Activated naive CD4-positive, alpha-beta T cell treated with anti-CD3 and anti-CD28 coated beads, Interleukin-2, amount 50 U/mL, for 24 hours (primary cell): Measurements from ENCODE around the gene PHPT1.
"Not testable (repeated sequence)": the region's sequence is repeated elsewhere in the genome, so short reads cannot be mapped to it uniquely, and the experiment has no call there.

Source experiments
- H3K27ac Mint-ChIP-seq: one replicate; pipeline ENCODE4 v1.8.0; 2021; ENCODE audit warnings: mild to moderate bottlenecking, mixed read lengths
- H3K27me3 Mint-ChIP-seq: one replicate; pipeline ENCODE4 v1.8.0; 2021; ENCODE audit warnings: mixed read lengths
- H3K36me3 Mint-ChIP-seq: one replicate; pipeline ENCODE4 v1.8.0; 2021; ENCODE audit warnings: mixed read lengths
- H3K4me1 Mint-ChIP-seq: one replicate; pipeline ENCODE4 v1.8.0; 2021; ENCODE audit warnings: mixed read lengths
- H3K4me3 Mint-ChIP-seq: one replicate; pipeline ENCODE4 v1.8.0; 2021; ENCODE audit warnings: mild to moderate bottlenecking, mixed read lengths
- H3K9me3 Mint-ChIP-seq: one replicate; pipeline ENCODE4 v1.8.0; 2021; ENCODE audit warnings: mixed read lengths

The PHPT1 gene

DNA sequence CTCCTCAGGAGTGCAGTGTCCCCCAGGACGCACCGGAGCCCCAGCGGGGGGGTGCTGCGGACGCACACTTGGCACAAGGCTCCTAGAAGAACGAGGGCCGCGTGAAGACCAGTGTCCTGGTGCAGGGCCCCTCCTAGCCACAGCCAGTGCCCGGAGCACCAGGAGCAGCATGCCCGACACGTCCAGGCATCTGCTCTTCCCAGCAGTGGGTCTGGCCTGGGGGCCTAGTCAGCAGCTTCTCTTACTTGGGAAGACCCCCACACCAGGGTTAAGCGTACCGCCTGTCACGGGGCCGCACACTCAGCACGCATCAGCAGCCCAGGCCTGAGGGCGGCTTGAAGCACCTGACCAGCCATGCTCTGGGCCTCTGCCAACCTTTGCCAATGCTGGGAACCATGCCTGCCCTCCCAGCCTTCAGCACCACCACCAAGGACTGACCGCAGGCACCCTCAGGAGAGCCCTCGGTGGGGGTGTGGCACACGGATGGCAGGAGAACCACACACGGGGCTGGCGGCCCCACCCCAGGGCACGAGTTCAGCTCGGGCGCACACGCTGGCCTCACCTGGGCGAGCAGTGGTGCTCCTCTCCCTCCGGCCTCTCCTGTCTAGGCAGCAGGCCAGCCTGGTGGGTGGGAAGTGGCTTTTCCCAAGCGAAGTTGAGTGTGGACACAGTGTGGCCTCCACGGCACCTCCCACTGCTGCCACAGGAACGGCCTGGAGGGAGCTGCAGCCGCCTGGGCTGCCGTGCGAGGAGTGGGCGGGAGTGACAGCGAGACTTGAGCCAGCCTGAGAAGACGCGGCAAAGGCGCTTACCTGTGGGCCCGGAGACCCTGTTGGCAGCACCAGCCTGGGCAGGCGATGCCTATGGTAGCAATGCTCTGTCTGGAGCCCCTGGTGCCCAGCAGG is 19.0 kb upstream of the PHPT1 start:
- Mint-ChIP-seq H3K4me1 (no peaks in the 10 kb centered on the region), H3K4me3 (no peak overlapping the region), H3K9me3 (no peaks in the 10 kb centered on the region), H3K36me3 (peaks cover 2% of the 10 kb centered on the region), H3K27ac (no peak overlapping the region), H3K27me3 (no peaks in the 10 kb centered on the region)

DNA sequence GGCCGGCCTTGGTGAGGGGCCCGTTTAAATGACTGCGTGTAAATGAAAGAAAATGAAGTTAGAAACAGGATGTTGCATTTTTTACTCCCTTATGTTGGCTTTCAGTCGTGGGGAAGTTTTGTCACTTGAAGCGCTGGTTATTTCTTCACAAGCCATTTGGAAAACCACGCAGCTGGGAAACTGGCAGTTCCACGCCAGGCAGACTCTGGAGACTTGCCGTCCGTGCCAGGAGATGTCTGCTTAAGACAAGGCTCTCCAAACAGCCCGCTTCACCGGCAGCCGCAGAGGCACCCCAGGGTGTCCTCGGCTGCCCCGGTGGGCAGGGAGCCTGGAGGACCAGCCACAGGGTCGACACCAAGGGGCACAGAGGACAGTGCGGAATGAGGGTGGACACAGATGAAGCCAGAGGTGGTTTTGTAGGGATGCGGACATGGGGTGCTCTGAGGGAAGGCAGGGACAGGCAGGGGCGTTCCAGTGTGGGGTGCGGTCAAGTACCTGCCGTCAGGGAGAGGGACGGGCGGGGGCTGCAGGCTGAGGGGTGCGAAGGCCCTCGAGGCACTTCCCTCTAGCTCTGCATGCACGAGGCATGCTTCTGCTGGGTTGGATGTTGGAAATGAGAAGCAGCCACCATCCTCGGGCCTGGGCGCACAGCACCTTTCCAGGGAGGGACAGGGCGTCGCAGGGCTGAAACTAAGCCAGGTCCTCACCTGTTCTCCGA is 18.0 kb upstream of the PHPT1 start:
- Mint-ChIP-seq H3K27ac (no peak overlapping the region), H3K4me1 (no peaks in the 10 kb centered on the region), H3K36me3 (peaks cover 2% of the 10 kb centered on the region), H3K27me3 (no peaks in the 10 kb centered on the region), H3K9me3 (no peaks in the 10 kb centered on the region), H3K4me3 (no peak overlapping the region)

DNA sequence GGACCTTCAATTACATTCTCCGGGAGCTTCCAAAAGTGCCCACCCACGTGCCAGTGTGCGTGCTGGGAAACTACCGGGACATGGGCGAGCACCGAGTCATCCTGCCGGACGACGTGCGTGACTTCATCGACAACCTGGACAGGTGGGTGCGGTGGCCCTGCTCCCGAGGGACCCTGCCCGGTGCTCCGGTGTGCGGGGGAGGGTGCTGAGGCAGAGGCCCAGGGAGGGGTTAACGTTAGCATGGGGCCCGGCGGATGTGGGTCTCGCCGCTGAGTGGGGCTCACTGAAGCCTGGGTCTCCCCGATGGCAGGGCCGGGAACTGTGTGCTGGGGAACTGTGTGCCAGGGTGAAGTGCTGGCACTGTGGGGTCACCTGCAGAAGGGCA is 17.5 kb upstream of the PHPT1 start:
- H3K4me1 Mint-ChIP-seq = no peaks in the 10 kb centered on the region
- H3K4me3 Mint-ChIP-seq = no peak overlapping the region
- no peak overlapping the region for H3K27ac Mint-ChIP-seq
- H3K36me3 Mint-ChIP-seq = peaks cover 2% of the 10 kb centered on the region
- H3K9me3 Mint-ChIP-seq = no peaks in the 10 kb centered on the region
- H3K27me3 Mint-ChIP-seq = no peaks in the 10 kb centered on the region

DNA sequence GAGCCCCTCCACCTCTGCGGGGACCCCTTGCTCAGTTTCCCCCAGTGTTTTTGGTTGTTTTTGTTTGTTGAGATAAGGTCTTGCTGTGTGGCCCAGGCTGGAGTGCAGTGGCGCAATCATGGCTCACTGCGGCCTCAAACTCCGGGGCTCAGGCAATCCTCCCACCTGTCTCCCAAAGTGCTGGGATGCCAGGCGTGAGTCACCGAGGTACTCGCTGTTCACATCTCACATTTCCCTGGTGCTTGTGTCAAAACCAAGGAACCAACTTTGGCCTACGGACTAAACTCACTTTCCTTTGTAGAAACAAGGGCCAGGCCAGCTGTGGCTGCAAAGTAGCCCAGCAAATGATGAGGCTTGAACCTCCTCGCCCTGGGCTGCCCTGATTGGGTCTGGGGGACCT is 16.6 kb upstream of the PHPT1 start:
- no peaks in the 10 kb centered on the region for H3K4me1 Mint-ChIP-seq
- no peaks in the 10 kb centered on the region for H3K9me3 Mint-ChIP-seq

DNA sequence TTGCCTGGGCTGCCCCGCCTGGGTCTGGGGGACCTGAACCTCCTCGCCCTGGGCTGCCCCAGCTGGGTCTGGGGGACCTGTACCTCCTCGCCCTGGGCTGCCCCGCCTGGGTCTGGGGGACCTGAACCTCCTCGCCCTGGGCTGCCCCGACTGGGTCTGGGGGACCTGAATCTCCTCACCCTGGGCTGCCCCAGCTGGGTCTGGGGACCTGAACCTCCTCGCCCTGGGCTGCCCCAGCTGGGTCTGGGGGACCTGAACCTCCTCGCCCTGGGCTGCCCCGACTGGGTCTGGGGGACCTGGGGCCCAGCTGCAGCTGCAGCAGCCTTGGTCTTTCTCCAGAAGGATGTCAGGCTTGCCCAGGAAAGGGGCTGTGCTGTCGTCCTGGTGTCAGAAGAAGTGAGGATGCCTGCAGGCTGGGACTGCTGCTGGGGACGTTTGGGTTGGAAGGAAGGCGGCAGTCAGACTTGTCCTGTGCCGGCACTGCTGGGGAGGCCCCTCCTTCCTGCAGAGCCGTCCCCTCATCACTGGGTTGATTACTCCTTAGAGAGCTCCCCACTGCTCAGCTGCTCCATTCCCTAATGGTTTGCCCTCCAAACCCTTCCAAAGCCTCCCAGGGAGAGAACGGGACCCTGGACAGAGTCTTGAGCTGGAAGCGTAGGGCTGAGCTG is 15.7 kb upstream of the PHPT1 start:
- not testable (repeated sequence) for H3K4me1 Mint-ChIP-seq, H3K36me3 Mint-ChIP-seq, H3K27me3 Mint-ChIP-seq, H3K9me3 Mint-ChIP-seq, H3K4me3 Mint-ChIP-seq, H3K27ac Mint-ChIP-seq

More for the DNA sequence above, 16.6 kb upstream of the PHPT1 start:
- no peak overlapping the region for H3K27ac Mint-ChIP-seq
- no peak overlapping the region for H3K4me3 Mint-ChIP-seq
- H3K36me3 Mint-ChIP-seq = peaks cover 2% of the 10 kb centered on the region
- H3K27me3 Mint-ChIP-seq = no peaks in the 10 kb centered on the region

DNA sequence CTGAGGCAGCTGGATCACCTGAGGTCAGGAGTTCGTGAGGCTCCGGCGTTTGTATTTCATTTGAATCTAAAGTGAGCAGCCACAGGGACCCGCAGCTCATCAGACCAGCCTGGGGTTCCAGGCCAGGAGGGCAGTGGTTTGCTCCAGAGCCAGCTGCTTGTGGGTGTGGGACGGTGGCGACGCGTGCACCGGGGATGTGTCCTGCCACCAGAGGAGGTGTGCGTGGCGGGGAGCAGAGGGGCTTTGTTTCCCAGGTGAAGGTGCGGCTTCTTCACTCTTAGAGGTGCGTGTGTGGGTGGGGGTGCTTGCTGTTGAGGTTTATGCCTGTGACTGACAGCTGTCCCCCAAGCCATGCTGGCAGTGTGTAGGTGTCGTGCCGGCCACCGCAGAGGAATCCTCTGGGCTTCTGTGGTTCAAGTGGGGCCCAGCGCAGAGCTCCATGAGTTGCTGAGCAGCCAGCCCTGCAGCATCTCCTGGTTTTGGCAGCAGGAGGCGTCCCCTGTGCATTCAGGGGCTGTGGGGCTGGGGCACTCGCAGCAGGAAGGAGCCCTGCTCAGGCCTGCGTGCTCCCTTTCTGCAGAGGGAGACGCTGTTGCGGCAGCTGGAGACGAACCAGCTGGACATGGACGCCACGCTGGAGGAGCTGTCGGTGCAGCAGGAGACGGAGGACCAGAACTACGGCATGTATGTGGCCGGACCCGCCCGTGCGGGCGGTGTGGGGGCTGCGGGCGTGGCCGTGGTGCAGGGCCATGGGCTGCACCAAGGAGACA is 13.9 kb upstream of the PHPT1 start:
- Mint-ChIP-seq H3K9me3 (no peaks in the 10 kb centered on the region), H3K36me3 (peaks cover 5% of the 10 kb centered on the region), H3K27me3 (no peaks in the 10 kb centered on the region), H3K27ac (no peak overlapping the region), H3K4me3 (no peak overlapping the region), H3K4me1 (peaks cover 3% of the 10 kb centered on the region)

DNA sequence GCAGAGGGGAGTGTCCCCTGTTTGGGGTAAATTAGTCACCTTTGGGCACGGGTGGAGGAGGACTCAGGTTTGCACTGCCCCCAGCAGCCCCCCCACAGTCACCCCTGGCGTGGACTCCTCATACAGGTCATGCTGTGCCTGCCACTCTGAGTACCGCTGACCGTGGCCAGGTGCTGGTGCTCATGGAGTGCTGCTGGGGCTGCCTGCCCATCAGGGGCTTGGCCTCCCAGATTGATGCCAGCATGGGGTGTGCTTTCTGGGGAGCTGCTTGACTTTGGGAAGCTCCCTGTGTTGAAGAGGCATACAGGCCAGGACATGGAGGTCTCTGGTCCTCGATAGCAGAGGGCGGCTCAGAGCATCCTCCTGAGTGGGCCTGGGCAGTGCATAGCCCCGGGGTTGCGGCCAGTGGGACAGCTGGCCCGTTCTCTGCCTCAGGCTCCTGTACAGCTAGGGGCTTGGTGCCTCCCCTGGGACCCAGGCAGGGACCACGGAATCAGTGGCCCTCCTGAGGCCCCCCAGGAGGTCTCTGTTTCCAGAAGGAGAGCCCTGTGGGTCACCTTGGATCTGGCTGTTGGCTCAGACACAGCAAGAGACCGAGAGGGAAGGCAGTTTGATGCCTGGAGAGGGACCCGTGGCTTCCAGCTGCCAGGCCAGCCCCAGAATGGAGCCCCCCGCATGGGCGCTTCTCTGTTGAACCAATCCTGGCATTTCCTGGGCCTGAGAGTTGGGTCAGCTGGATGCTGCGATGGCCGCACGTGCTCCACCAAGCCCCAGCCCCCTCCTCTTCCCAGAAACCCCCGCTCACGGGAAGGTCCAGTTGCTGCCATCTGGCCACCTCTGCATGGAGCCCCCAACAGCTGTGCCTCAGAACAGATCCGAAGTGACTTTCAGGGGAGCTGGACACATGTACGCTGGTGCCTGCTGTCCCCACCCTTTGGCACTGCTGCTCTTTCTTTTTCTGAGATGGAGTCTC is 13.0 kb upstream of the PHPT1 start:
- H3K4me1 Mint-ChIP-seq = peaks cover 3% of the 10 kb centered on the region
- H3K27ac Mint-ChIP-seq = no peak overlapping the region
- no peaks in the 10 kb centered on the region for H3K27me3 Mint-ChIP-seq
- peaks cover 5% of the 10 kb centered on the region for H3K36me3 Mint-ChIP-seq
- H3K9me3 Mint-ChIP-seq = no peaks in the 10 kb centered on the region
- no peak overlapping the region for H3K4me3 Mint-ChIP-seq

DNA sequence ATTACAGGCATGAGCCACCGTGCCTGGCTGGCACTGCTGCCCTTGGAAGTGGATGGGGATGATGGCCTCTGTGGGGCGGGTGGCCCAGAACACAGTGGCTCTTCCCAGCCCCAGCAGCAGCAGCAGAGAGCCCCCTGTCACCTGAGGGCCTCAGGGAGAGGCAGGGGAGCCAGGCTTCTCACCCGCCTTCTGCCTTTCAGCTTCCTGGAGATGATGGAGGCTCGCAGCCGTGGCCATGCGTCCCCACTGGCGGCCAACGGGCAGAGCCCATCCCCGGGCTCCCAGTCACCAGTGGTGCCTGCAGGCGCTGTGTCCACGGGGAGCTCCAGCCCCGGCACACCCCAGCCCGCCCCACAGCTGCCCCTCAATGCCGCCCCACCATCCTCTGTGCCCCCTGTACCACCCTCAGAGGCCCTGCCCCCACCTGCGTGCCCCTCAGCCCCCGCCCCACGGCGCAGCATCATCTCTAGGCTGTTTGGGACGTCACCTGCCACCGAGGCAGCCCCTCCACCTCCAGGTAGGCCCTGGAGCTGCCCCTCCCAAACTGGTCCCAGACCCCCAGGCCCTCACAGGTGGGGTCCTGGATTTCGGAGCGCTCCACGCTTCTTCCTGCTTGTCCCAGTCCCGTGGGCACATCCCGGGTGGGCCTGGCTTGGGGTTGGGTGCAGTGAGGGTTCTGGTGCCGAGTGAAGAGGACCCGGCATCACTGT is 11.9 kb upstream of the PHPT1 start:
- no peak overlapping the region for H3K27ac Mint-ChIP-seq
- H3K4me1 Mint-ChIP-seq = peaks cover 6% of the 10 kb centered on the region
- H3K27me3 Mint-ChIP-seq = no peaks in the 10 kb centered on the region
- H3K36me3 Mint-ChIP-seq = peaks cover 5% of the 10 kb centered on the region
- H3K9me3 Mint-ChIP-seq = no peaks in the 10 kb centered on the region
- H3K4me3 Mint-ChIP-seq = no peak overlapping the region

DNA sequence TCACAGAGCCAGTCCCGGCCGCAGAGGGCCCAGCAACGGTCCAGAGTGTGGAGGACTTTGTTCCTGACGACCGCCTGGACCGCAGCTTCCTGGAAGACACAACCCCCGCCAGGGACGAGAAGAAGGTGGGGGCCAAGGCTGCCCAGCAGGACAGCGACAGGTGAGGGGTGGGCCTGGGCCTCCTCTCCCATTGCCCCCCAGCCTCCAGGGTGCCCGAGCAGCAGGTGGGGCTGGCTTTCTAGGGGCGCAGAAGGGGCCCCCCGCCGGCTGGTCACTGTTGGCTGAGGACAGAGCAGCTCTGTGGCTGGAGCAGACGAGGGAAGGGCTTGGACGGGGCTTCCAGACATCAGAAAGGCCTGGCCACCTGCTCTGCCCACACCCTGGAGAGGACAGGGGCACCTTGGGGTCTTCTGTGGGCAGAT is 11.3 kb upstream of the PHPT1 start:
- not testable (repeated sequence) for H3K4me1 Mint-ChIP-seq, H3K4me3 Mint-ChIP-seq, H3K27me3 Mint-ChIP-seq, H3K36me3 Mint-ChIP-seq, H3K9me3 Mint-ChIP-seq, H3K27ac Mint-ChIP-seq

DNA sequence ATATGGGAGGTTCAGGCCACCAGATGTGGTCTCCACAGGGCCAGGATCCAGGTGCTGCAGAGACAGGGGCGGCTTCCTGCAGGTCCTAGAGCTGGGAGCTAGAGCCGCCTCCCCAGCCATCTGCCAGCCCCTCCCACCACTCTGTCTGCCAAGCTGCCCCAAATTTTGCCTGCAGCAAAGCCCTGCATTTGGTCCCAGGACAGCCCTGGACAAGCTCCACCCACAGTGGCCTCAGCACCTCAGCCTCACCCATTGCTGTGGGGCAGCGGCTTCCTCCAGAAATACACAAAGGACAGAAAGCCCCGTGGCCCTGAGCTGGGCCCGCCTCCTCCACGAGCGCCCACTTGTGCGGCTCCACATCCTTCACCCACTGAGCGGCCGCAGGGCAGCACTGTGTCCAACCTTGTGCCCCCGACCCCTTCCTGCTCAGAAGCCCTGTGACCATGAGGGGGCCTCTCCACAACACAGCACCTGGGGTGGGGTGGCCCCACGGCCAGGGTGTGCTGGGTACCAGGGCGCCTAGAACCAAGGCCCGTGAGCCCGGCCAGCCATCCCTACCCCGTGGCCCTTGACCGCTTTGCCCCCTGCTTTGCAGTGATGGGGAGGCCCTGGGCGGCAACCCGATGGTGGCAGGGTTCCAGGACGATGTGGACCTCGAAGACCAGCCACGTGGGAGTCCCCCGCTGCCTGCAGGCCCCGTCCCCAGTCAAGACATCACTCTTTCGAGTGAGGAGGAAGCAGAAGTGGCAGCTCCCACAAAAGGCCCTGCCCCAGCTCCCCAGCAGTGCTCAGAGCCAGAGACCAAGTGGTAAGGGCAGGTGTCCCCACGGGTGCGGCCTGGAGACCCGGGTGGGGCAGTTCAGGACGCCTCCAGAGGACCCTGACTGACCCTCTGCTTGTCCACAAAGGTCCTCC is 10.6 kb upstream of the PHPT1 start:
- H3K27me3 Mint-ChIP-seq = no peaks in the 10 kb centered on the region
- no peaks in the 10 kb centered on the region for H3K9me3 Mint-ChIP-seq
- H3K36me3 Mint-ChIP-seq = peaks cover 5% of the 10 kb centered on the region
- no peak overlapping the region for H3K27ac Mint-ChIP-seq
- no peak overlapping the region for H3K4me3 Mint-ChIP-seq
- H3K4me1 Mint-ChIP-seq = peaks cover 8% of the 10 kb centered on the region

DNA sequence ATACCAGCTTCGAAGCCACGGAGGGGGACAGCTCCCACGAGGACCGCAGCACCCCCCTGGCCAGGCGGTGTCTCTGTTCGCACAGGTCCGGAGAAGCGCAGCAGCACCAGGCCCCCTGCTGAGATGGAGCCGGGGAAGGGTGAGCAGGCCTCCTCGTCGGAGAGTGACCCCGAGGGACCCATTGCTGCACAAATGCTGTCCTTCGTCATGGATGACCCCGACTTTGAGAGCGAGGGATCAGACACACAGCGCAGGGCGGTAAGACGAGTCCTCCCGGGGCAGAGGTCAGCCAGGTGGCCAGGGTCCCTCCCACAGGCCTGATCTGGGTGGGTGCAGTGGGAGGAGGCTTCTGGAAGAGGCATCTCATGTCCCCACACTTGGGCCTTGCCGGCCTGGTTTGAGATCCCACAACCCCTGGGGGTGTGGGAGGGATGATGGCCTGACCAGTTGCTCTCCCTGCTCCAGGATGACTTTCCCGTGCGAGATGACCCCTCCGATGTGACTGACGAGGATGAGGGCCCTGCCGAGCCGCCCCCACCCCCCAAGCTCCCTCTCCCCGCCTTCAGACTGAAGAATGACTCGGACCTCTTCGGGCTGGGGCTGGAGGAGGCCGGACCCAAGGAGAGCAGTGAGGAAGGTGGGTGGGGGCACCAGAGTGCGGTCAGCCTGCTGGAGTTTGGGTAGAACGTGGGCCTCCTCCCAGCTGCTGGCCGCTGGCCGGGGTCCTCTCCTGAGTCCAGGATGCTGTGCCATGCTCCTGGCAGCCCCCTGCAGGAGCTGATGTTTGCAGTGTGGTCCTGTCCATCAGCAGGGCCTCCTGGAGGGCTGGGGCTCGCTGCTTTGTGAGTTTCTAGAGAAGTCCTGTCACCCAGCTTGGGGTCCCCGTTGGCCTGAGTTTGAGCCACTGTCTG is 9.7 kb upstream of the PHPT1 start:
- H3K36me3 Mint-ChIP-seq = peaks cover 3% of the 10 kb centered on the region
- peak overlapping the region; percentile 57 for H3K27ac Mint-ChIP-seq
- peaks cover 8% of the 10 kb centered on the region for H3K4me1 Mint-ChIP-seq
- no peaks in the 10 kb centered on the region for H3K27me3 Mint-ChIP-seq
- peak overlapping the region; percentile 3 for H3K4me3 Mint-ChIP-seq
- H3K9me3 Mint-ChIP-seq = no peaks in the 10 kb centered on the region

DNA sequence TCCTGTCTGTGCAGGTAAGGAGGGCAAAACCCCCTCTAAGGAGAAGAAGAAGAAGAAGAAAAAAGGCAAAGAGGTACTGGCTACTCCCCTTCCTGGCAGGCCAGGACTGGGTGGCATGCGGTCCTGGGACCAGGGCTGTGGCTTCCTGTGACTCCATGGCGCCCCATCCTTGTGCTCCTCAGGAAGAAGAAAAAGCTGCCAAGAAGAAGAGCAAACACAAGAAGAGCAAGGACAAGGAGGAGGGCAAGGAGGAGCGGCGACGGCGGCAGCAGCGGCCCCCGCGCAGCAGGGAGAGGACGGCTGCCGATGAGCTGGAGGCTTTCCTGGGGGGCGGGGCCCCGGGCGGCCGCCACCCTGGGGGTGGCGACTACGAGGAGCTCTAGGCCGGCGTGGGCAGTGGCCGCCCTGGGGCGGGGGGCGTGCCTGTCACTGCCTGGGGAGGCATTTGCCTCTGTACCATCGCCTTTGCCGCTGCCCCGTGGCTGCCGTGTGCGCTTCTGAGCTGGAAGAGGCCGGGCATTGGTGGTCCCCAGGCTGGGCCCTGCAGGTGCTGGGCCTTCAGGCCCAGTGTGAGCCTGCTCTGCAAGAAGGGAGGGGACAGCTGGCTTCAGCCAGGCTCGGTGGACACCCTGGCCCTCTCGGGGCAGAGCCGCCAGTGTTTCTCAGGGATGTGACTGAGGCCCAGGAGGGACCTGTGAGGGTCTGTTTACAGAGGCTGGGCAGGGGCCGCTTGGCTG is 8.9 kb upstream of the PHPT1 start:
- Mint-ChIP-seq H3K27me3 (no peaks in the 10 kb centered on the region), H3K4me1 (peaks cover 8% of the 10 kb centered on the region), H3K36me3 (peaks cover 3% of the 10 kb centered on the region), H3K4me3 (peak overlapping the region; percentile 3), H3K27ac (peak overlapping the region; percentile 57), H3K9me3 (no peaks in the 10 kb centered on the region)
